Suprapubic skin (tissue), 4 donors: ENCODE measurements around the gene GPR132. TPM values are rescaled to one million over a fixed set of nuclear protein-coding genes. Genes with fewer than 3 reads are reported as not detected.
"Not testable (repeated sequence)": the region's sequence is repeated elsewhere in the genome, so short reads cannot be mapped to it uniquely, and the experiment has no call there.

Experiments used
- DNase-seq, 2 donors: peaks; one replicate each; pipeline ENCODE4 v3.0.0-alpha.2; 2019; ENCODE audit warnings: low spot score in 2 of 2
- H3K27ac ChIP-seq: fragments of 200-600 bp; sonication (generic); one replicate; pipeline ENCODE4 v1.5.1; 2019
- H3K27me3 ChIP-seq: fragments of 200-600 bp; sonication (generic); one replicate; pipeline ENCODE4 v1.5.1; 2019
- H3K36me3 ChIP-seq: fragments of 200-600 bp; sonication (generic); one replicate; pipeline ENCODE4 v1.5.1; 2019
- H3K4me1 ChIP-seq: fragments of 200-600 bp; sonication (generic); one replicate; pipeline ENCODE4 v1.5.1; 2019
- H3K4me3 ChIP-seq: fragments of 200-600 bp; sonication (generic); one replicate; pipeline ENCODE4 v1.5.1; 2019; ENCODE audit warnings: mild to moderate bottlenecking
- H3K9me3 ChIP-seq: fragments of 200-600 bp; sonication (generic); one replicate; pipeline ENCODE4 v1.5.1; 2019
- CTCF ChIP-seq, 2 donors: fragments of 200-600 bp in 1 of 2; fragments of 450-650 bp in 1 of 2; sonication (generic) in 1 of 2; IDR thresholded peaks; one replicate each; pipeline ENCODE4 v1.5.1; 2016 to 2019; ENCODE audit warnings: antibody characterized with exemption in 2 of 2, mild to moderate bottlenecking in 1 of 2, moderate library complexity in 1 of 2
- EP300 ChIP-seq: sonication (generic); formaldehyde crosslinking; IDR thresholded peaks from one replicate; pipeline ENCODE4 v1.6.1; 2017; ENCODE audit warnings: antibody characterized with exemption
- POLR2A ChIP-seq, 2 donors: fragments of 450-650 bp; IDR thresholded peaks; one replicate each; pipeline ENCODE4 v1.6.1; 2017; ENCODE audit warnings: antibody characterized with exemption in 2 of 2, mild to moderate bottlenecking in 2 of 2, moderate library complexity in 2 of 2
- POLR2AphosphoS5 ChIP-seq, 3 donors: sonication (generic); formaldehyde crosslinking; IDR thresholded peaks; one replicate each; pipeline ENCODE4 v1.6.1; 2017; ENCODE audit warnings: antibody characterized with exemption in 3 of 3
- WGBS: methylation state at CpG from one replicate; pipeline ENCODE4 v1.1.5; 2018; 5-methylcytosine and 5-hydroxymethylcytosine counted together
- total RNA-seq, 4 donors: library from RNA; depleted of rRNA; stranded (reverse); fragments of >200 nt; gene quantifications; one replicate each; pipeline ENCODE4 v1.1.0, GENCODE V29; 2016

Gene GPR132
- total RNA-seq, 4 donors from 2014 or later = 0.95 to 2.7 (median 1.3) TPM

- Histone ChIP-seq H3K4me3 (no peak overlapping the region), H3K36me3 (no peaks in the 10 kb centered on the region), H3K4me1 (no peaks in the 10 kb centered on the region), H3K27ac (no peak overlapping the region), H3K27me3 (no peaks in the 10 kb centered on the region), H3K9me3 (no peaks in the 10 kb centered on the region)
- TF ChIP-seq POLR2AphosphoS5 (IDR thresholded peaks at IDR 0.05) (no peak), EP300 (no peak), POLR2A (IDR thresholded peaks at IDR 0.05) (no peak), CTCF (IDR thresholded peaks at IDR 0.05) (no peak)
- 92% methylated on average over 9 of the region's 9 CpGs for WGBS
- DNase-seq = no peak
Measured at GRCh38 chr14:105030836-105031396, 34.3 kb downstream of the GPR132 start.

GRCh38 chr14:105030194-105030593, 35.0 kb downstream of the GPR132 start:
- Histone ChIP-seq H3K27ac (no peak overlapping the region), H3K27me3 (no peaks in the 10 kb centered on the region), H3K9me3 (no peaks in the 10 kb centered on the region), H3K36me3 (no peaks in the 10 kb centered on the region), H3K4me3 (no peak overlapping the region), H3K4me1 (no peaks in the 10 kb centered on the region)
- 74% methylated on average over 2 of the region's 2 CpGs for WGBS
- TF ChIP-seq POLR2AphosphoS5 (IDR thresholded peaks at IDR 0.05) (no peak), POLR2A (IDR thresholded peaks at IDR 0.05) (no peak), CTCF (IDR thresholded peaks at IDR 0.05) (no peak), EP300 (no peak)
- no peak for DNase-seq

- Histone ChIP-seq H3K27me3 (no peaks in the 10 kb centered on the region), H3K4me1 (no peaks in the 10 kb centered on the region), H3K4me3 (no peak overlapping the region), H3K27ac (no peak overlapping the region), H3K9me3 (no peaks in the 10 kb centered on the region), H3K36me3 (no peaks in the 10 kb centered on the region)
- WGBS = 93% methylated on average over 6 of the region's 7 CpGs
- peak in 1 of 2 donors; percentile 49 for DNase-seq
- TF ChIP-seq POLR2AphosphoS5 (IDR thresholded peaks at IDR 0.05) (no peak), EP300 (no peak), CTCF (IDR thresholded peaks at IDR 0.05) (no peak), POLR2A (IDR thresholded peaks at IDR 0.05) (no peak)
Measured at GRCh38 chr14:105029402-105029801, 35.8 kb downstream of the GPR132 start.

GRCh38 chr14:105028251-105028927, 36.8 kb downstream of the GPR132 start:
- Histone ChIP-seq H3K9me3 (no peaks in the 10 kb centered on the region), H3K4me1 (no peaks in the 10 kb centered on the region), H3K27ac (no peak overlapping the region), H3K4me3 (no peak overlapping the region), H3K36me3 (no peaks in the 10 kb centered on the region), H3K27me3 (no peaks in the 10 kb centered on the region)
- 60% methylated on average over 12 of the region's 12 CpGs for WGBS
- no peak for DNase-seq
- TF ChIP-seq EP300 (no peak), POLR2A (IDR thresholded peaks at IDR 0.05) (no peak)

GRCh38 chr14:105027718-105028117, 37.5 kb downstream of the GPR132 start:
- not testable (repeated sequence) for H3K9me3 ChIP-seq, H3K4me1 ChIP-seq, DNase-seq, H3K36me3 ChIP-seq, H3K4me3 ChIP-seq, H3K27me3 ChIP-seq, H3K27ac ChIP-seq
- WGBS = 72% methylated on average over 4 of the region's 4 CpGs

GRCh38 chr14:105026802-105027563, 38.2 kb downstream of the GPR132 start:
- Histone ChIP-seq H3K36me3 (no peaks in the 10 kb centered on the region), H3K4me3 (no peak overlapping the region), H3K4me1 (peaks cover 7% of the 10 kb centered on the region), H3K9me3 (no peaks in the 10 kb centered on the region), H3K27me3 (no peaks in the 10 kb centered on the region), H3K27ac (no peak overlapping the region)
- WGBS = 29% methylated on average over 1 of the region's 1 CpG
- TF ChIP-seq EP300 (no peak), POLR2AphosphoS5 (IDR thresholded peaks at IDR 0.05) (no peak), CTCF (IDR thresholded peaks at IDR 0.05) (no peak), POLR2A (IDR thresholded peaks at IDR 0.05) (no peak)
- DNase-seq = no peak
